ENCODE results near the gene PSMD3. TPM values are rescaled to one million over a fixed set of nuclear protein-coding genes. Genes with fewer than 3 reads are reported as not detected.

PSMD3 gene
- total and polyA plus RNA-seq, 3 donors from 2014 or later = 112 to 129 (median 128) TPM

DNA sequence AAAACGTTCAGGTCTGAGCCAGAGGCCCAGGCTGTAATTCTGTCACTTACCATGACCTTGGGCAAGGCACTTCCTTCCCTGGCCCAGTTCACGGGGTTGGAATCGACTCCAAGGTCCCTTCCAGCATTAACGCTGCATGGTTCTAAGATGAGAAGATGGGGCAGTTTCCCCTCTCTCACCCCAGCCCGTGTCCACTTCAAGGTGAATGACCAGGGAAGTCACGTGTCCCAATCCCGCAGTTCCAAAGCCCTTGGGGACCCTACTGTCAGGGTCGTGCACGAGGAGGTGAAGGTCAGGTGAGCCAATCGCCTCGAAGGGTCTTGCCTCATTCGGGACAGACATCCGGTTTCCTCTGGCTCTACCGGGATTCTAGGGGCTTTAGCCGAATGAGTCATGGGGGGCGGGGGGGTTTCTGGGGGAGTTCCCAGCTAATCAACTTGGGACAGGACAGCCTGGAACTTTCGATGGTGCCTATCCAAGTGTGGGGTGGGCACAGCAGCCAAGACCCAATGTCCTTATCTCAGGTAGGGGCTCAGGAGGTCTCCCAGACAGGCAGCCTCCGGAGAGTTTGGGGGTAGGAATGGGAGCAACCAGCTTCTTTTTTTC, 33.9 kb downstream of the PSMD3 start:
- H3K27me3 ChIP-seq = no peaks in the 10 kb centered on the region
- peak overlapping the region; percentile 14 to 78 for H3K27ac ChIP-seq
- 22 to 52% methylated on average over 12 to 15 of the region's 18 CpGs for WGBS, 2 donors
- intact Hi-C loops (cut with DNase I; ENCODE audit: low total_unique reads) = loop anchor here (5.0 kb wide), 1 partner anchor 158 kb away; no protein-coding TSS in a partner anchor
- H3K9me3 ChIP-seq = no peaks in the 10 kb centered on the region
- TF ChIP-seq CTCF (IDR thresholded peaks at IDR 0.05) (no peak), POLR2A (IDR thresholded peaks at IDR 0.05) (no peak)
- no peaks in the 10 kb centered on the region for H3K36me3 ChIP-seq (ENCODE audit: low read depth, missing control alignments)
- no peak for DNase-seq
- H3K4me3 ChIP-seq = no peak overlapping the region
- peaks cover 39% of the 10 kb centered on the region for H3K4me1 ChIP-seq

- TF ChIP-seq CTCF (IDR thresholded peaks at IDR 0.05) (no peak), POLR2A (IDR thresholded peaks at IDR 0.05) (no peak)
- intact Hi-C loops (cut with DNase I; ENCODE audit: low total_unique reads) = no loop called here
- peak within 1 kb of the TSS; percentile 14 to 78 for H3K27ac ChIP-seq
- no peak for DNase-seq
- 56 to 67% methylated on average over 12 to 20 of the region's 20 CpGs for WGBS, 2 donors
- H3K9me3 ChIP-seq = no peaks in the 10 kb centered on the region
- peaks cover 39% of the 10 kb centered on the region for H3K4me1 ChIP-seq
- H3K27me3 ChIP-seq = no peaks in the 10 kb centered on the region
- H3K4me3 ChIP-seq = no peak within 1 kb of the TSS
- H3K36me3 ChIP-seq (ENCODE audit: low read depth, missing control alignments) = no peaks in the 10 kb centered on the region
These were observed 34.7 kb downstream of the PSMD3 start, which contains the start of gene CSF3 for GRCh38 chr17:40015005-40015997. Gene CSF3, plus strand, starts transcription at chr17:40015440. Its CDS starts 35 bp downstream, at chr17:40015475.

GRCh38 chr17:40015998-40016985, 35.7 kb downstream of the PSMD3 start:
- intact Hi-C loops (cut with DNase I; ENCODE audit: low total_unique reads) = no loop called here
- DNase-seq = no peak
- H3K27me3 ChIP-seq = no peaks in the 10 kb centered on the region
- TF ChIP-seq CTCF (IDR thresholded peaks at IDR 0.05) (no peak), POLR2A (IDR thresholded peaks at IDR 0.05) (no peak)
- H3K4me1 ChIP-seq = peaks cover 41% of the 10 kb centered on the region
- no peaks in the 10 kb centered on the region for H3K9me3 ChIP-seq
- H3K27ac ChIP-seq = peak overlapping the region in 1 of 2 donors; percentile 15
- no peaks in the 10 kb centered on the region for H3K36me3 ChIP-seq (ENCODE audit: low read depth, missing control alignments)
- 60 to 66% methylated on average over 19 to 26 of the region's 26 CpGs for WGBS, 2 donors
- H3K4me3 ChIP-seq = no peak overlapping the region

- Histone ChIP-seq H3K27me3 (no peaks in the 10 kb centered on the region), H3K27ac (peak overlapping the region; percentile 15 to 55), H3K4me1 (peaks cover 52% of the 10 kb centered on the region), H3K4me3 (no peak overlapping the region), H3K36me3 (ENCODE audit: low read depth, missing control alignments) (no peaks in the 10 kb centered on the region), H3K9me3 (no peaks in the 10 kb centered on the region)
- DNase-seq = peak; percentile 52
- intact Hi-C loops (cut with DNase I; ENCODE audit: low total_unique reads) = no loop called here
- 36 to 47% methylated on average over 15 of the region's 15 CpGs for WGBS, 2 donors
- TF ChIP-seq CTCF (IDR thresholded peaks at IDR 0.05) (no peak), POLR2A (IDR thresholded peaks at IDR 0.05) (no peak)
These were observed 36.9 kb downstream of the PSMD3 start for GRCh38 chr17:40017422-40018080.
